ENCODE results near the gene GRAMD4.
"Not testable (repeated sequence)": the region's sequence is repeated elsewhere in the genome, so short reads cannot be mapped to it uniquely, and the experiment has no call there.

DNA sequence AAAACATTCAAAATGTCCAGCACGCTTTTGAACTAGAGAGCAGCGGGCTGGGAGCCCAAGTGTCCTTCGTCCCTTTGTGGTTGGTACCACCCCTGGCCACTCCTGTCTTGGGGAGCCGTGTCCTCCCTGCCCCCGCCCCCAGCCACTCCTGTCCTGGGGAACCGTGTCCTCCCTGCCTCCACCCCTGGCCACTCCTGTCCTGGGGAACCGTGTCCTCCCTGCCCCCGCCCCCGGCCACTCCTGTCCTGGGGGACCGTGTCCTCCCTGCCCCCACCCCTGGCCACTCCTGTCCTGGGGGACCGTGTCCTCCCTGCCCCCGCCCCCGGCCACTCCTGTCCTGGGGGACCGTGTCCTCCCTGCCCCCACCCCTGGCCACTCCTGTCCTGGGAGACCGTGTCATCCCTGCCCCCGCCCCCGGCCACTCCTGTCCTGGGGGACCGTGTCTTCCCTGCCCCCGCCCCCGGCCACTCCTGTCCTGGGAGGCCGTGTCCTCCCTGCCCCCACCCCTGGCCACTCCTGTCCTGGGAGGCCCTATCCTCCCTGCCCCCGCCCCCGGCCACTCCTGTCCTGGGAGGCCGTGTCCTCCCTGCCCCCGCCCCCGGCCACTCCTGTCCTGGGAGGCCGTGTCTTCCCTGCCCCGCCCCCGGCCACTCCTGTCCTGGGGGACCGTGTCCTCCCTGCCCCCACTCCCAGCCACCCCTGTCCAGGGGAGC, 14.9 kb downstream of the GRAMD4 start:
- TF ChIP-seq EZH2 (IDR thresholded peaks at IDR 0.05; ENCODE audit: borderline replicate concordance, insufficient read depth, low read depth, low read length, poor library complexity, severe bottlenecking): not testable (repeated sequence)
- TF ChIP-seq, protein P1, sequence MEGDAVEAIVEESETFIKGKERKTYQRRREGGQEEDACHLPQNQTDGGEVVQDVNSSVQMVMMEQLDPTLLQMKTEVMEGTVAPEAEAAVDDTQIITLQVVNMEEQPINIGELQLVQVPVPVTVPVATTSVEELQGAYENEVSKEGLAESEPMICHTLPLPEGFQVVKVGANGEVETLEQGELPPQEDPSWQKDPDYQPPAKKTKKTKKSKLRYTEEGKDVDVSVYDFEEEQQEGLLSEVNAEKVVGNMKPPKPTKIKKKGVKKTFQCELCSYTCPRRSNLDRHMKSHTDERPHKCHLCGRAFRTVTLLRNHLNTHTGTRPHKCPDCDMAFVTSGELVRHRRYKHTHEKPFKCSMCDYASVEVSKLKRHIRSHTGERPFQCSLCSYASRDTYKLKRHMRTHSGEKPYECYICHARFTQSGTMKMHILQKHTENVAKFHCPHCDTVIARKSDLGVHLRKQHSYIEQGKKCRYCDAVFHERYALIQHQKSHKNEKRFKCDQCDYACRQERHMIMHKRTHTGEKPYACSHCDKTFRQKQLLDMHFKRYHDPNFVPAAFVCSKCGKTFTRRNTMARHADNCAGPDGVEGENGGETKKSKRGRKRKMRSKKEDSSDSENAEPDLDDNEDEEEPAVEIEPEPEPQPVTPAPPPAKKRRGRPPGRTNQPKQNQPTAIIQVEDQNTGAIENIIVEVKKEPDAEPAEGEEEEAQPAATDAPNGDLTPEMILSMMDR (IDR thresholded peaks at IDR 0.05): not testable (repeated sequence)

Measured in B cell (primary cell).